Esophagus muscularis mucosa (tissue), 4 donors: Measurements from ENCODE around the gene MIER3.

Experiments
- CTCF ChIP-seq, 3 experiments: fragments of 200-600 bp in 2 of 3; fragments of 450-650 bp in 1 of 3; sonication (generic) in 2 of 3; IDR thresholded peaks; one replicate each; pipeline ENCODE4 v1.5.1; 2017 to 2019; ENCODE audit warnings: antibody characterized with exemption in 3 of 3, mild to moderate bottlenecking in 2 of 3, moderate library complexity in 1 of 3
- EP300 ChIP-seq: sonication (generic); formaldehyde crosslinking; IDR thresholded peaks from one replicate; pipeline ENCODE4 v1.6.1; 2017; ENCODE audit warnings: antibody characterized with exemption
- POLR2A ChIP-seq: fragments of 450-650 bp; IDR thresholded peaks from one replicate; pipeline ENCODE4 v1.6.1; 2017; ENCODE audit warnings: antibody characterized with exemption, moderate library complexity, mild to moderate bottlenecking, low read depth

GRCh38 chr5:56913766-56914165 lies 38.2 kb downstream of the MIER3 start:
- no peak for TF ChIP-seq POLR2A
- no peak for TF ChIP-seq CTCF (IDR thresholded peaks at IDR 0.05)
- TF ChIP-seq EP300 = no peak
